HEK293 (cell line): ENCODE measurements around the gene SEPTIN12.

Source experiments
- CTCF ChIA-PET: fragments of 350-600 bp; formaldehyde crosslinking; extraction: SDS; loops from one replicate; lab custom pipeline; 2021; ENCODE audit warnings: antibody characterized with exemption; lab: Yijun Ruan, JAX
- POLR2A ChIA-PET: fragments of 300-600 bp; formaldehyde crosslinking; extraction: SDS; loops from one replicate; lab custom pipeline; 2020; ENCODE audit warnings: antibody characterized with exemption, inconsistent platforms; lab: Yijun Ruan, JAX
- H3K27ac ChIP-seq: fragments of 200-500 bp; sonication (Bioruptor generic); 2 replicates; pipeline ENCODE4 v1.5.1; 2014; ENCODE audit warnings: low read depth, low read length, control low read depth, inconsistent platforms; ENCODE audit errors: extremely low read depth
- H3K36me3 ChIP-seq, 2 experiments: fragments of 200-500 bp in 1 of 2; sonication (Bioruptor generic) in 1 of 2; 1 replicate in 1 of 2; 2 replicates in 1 of 2; pipeline ENCODE4 v1.5.1; 2014 to 2017; ENCODE audit warnings: inconsistent platforms in 2 of 2, low read length in 2 of 2; ENCODE audit not compliant: control insufficient read depth in 2 of 2, insufficient read depth in 1 of 2
- H3K4me1 ChIP-seq: fragments of 200-500 bp; sonication (Bioruptor generic); 2 replicates; pipeline ENCODE4 v1.5.1; 2014; ENCODE audit warnings: mild to moderate bottlenecking, low read length, inconsistent platforms; ENCODE audit not compliant: control insufficient read depth, insufficient read depth
- H3K4me3 ChIP-seq: 2 replicates; pipeline ENCODE4 v1.5.1; 2011; ENCODE audit warnings: low read depth, mild to moderate bottlenecking, control low read depth, low read length, moderate library complexity
- H3K9me3 ChIP-seq: fragments of 200-500 bp; sonication (Bioruptor generic); 2 replicates; pipeline ENCODE4 v1.5.1; 2014; ENCODE audit warnings: low read depth, low read length, inconsistent platforms; ENCODE audit not compliant: control insufficient read depth, insufficient read depth
- GLI4 ChIP-seq: fragments of 450-650 bp; formaldehyde crosslinking; IDR thresholded peaks from 2 replicates; pipeline ENCODE4 v1.5.1; 2016; ENCODE audit warnings: missing biosample characterization, missing genetic modification characterization
- GLIS2 ChIP-seq: fragments of 450-650 bp; formaldehyde crosslinking; IDR thresholded peaks from 2 replicates; pipeline ENCODE4 v1.5.1; 2016; ENCODE audit warnings: missing biosample characterization, missing genetic modification characterization
- MYNN ChIP-seq: fragments of 450-650 bp; formaldehyde crosslinking; IDR thresholded peaks from 2 replicates; pipeline ENCODE4 v1.5.1; 2016; ENCODE audit warnings: missing biosample characterization, missing genetic modification characterization, borderline replicate concordance
- REPIN1 ChIP-seq: fragments of 450-650 bp; formaldehyde crosslinking; IDR thresholded peaks from 2 replicates; pipeline ENCODE4 v1.5.1; 2017; ENCODE audit warnings: missing biosample characterization, missing genetic modification characterization, low read depth
- SCRT1 ChIP-seq: fragments of 450-650 bp; formaldehyde crosslinking; IDR thresholded peaks from 2 replicates; pipeline ENCODE4 v1.5.1; 2016; ENCODE audit warnings: missing biosample characterization, missing genetic modification characterization, borderline replicate concordance
- SCRT2 ChIP-seq: fragments of 450-650 bp; formaldehyde crosslinking; IDR thresholded peaks from 2 replicates; pipeline ENCODE4 v1.5.1; 2016; ENCODE audit warnings: missing biosample characterization, missing genetic modification characterization
- SP2 ChIP-seq: fragments of 450-650 bp; formaldehyde crosslinking; IDR thresholded peaks from 2 replicates; pipeline ENCODE4 v1.5.1; 2016; ENCODE audit warnings: missing biosample characterization, missing genetic modification characterization
- WT1 ChIP-seq: fragments of 450-650 bp; formaldehyde crosslinking; IDR thresholded peaks from 2 replicates; pipeline ENCODE4 v1.5.1; 2016; ENCODE audit warnings: missing biosample characterization, missing genetic modification characterization
- ZBTB21 ChIP-seq: fragments of 450-650 bp; formaldehyde crosslinking; IDR thresholded peaks from 2 replicates; pipeline ENCODE4 v1.5.1; 2017; ENCODE audit warnings: missing biosample characterization, missing genetic modification characterization
- ZBTB48 ChIP-seq: fragments of 450-650 bp; formaldehyde crosslinking; IDR thresholded peaks from 2 replicates; pipeline ENCODE4 v1.5.1; 2016; ENCODE audit warnings: missing biosample characterization, missing genetic modification characterization
- ZNF214 ChIP-seq: fragments of 450-650 bp; formaldehyde crosslinking; IDR thresholded peaks from 2 replicates; pipeline ENCODE4 v1.5.1; 2017; ENCODE audit warnings: missing biosample characterization, mild to moderate bottlenecking, missing genetic modification characterization, borderline replicate concordance
- ZNF223 ChIP-seq: fragments of 450-650 bp; formaldehyde crosslinking; IDR thresholded peaks from 2 replicates; pipeline ENCODE4 v1.5.1; 2016; ENCODE audit warnings: missing biosample characterization, missing genetic modification characterization
- ZNF391 ChIP-seq: fragments of 450-650 bp; formaldehyde crosslinking; IDR thresholded peaks from 2 replicates; pipeline ENCODE4 v1.5.1; 2016; ENCODE audit warnings: low read depth, missing biosample characterization, missing genetic modification characterization, borderline replicate concordance
- ZNF416 ChIP-seq: fragments of 450-650 bp; formaldehyde crosslinking; IDR thresholded peaks from 2 replicates; pipeline ENCODE4 v1.5.1; 2016; ENCODE audit warnings: missing biosample characterization, missing genetic modification characterization
- ZNF518A ChIP-seq: fragments of 450-650 bp; formaldehyde crosslinking; conservative IDR thresholded peaks from 2 replicates; pipeline ENCODE4 v1.5.1; 2016; ENCODE audit warnings: low read depth, missing biosample characterization, missing genetic modification characterization
- ZNF521 ChIP-seq: fragments of 450-650 bp; formaldehyde crosslinking; IDR thresholded peaks from 2 replicates; pipeline ENCODE4 v1.5.1; 2017; ENCODE audit warnings: missing biosample characterization, mild to moderate bottlenecking, missing genetic modification characterization
- ZNF555 ChIP-seq: fragments of 450-650 bp; formaldehyde crosslinking; conservative IDR thresholded peaks from 2 replicates; pipeline ENCODE4 v1.5.1; 2017; ENCODE audit warnings: missing biosample characterization, mild to moderate bottlenecking, missing genetic modification characterization, inconsistent platforms
- ZNF596 ChIP-seq: fragments of 450-650 bp; IDR thresholded peaks from 2 replicates; pipeline ENCODE4 v1.5.0; 2018; ENCODE audit warnings: missing biosample characterization, mild to moderate bottlenecking, missing genetic modification characterization, moderate library complexity
- ZNF624 ChIP-seq: fragments of 450-650 bp; formaldehyde crosslinking; IDR thresholded peaks from 2 replicates; pipeline ENCODE4 v1.5.1; 2017; ENCODE audit warnings: missing biosample characterization, missing genetic modification characterization
- ZNF664 ChIP-seq: fragments of 450-650 bp; formaldehyde crosslinking; IDR thresholded peaks from 2 replicates; pipeline ENCODE4 v1.5.1; 2016; ENCODE audit warnings: missing biosample characterization, missing genetic modification characterization
- ZSCAN4 ChIP-seq: fragments of 450-650 bp; formaldehyde crosslinking; IDR thresholded peaks from 2 replicates; pipeline ENCODE4 v1.5.1; 2017; ENCODE audit warnings: missing biosample characterization, missing genetic modification characterization
- TF ChIP-seq, protein P1 (sequence below): fragments of 450-650 bp; formaldehyde crosslinking; IDR thresholded peaks from 2 replicates; pipeline ENCODE4 v1.5.1; 2016; ENCODE audit warnings: missing biosample characterization, missing genetic modification characterization

Gene SEPTIN12

DNA sequence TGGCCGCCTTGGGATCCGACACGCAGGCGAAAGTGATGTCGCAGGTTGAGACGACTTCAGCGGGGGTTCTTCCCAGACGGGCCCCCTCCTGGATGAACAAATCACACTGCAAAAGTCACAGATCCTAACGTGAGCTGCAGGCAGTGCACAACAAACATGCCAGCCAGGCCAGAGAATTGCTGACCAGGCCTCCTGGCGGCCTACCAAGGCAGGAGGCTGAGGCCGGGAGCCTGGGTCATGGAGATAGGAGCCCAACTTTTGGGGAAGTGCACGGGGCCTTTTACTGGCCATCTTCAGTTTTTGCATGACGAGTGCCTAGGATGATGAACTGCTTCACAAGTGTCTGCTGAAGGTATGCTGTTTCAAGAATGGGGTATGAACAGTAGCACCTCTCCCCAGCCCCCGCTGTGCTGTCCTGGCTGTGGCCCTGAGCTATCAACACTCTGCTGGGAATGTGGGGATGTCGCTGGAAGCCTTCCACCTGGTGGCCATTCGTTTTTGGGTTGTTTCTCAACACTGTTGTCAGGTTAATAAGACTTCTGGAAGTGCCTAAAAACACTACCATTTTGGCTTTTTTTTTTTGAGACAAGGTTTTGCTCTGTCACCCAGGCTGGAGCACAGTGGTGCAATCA is 26.5 kb upstream of the SEPTIN12 start:
- Histone ChIP-seq H3K27ac (no peak overlapping the region), H3K36me3 (peaks cover 26 to 73% of the 10 kb centered on the region in 2 experiments; a peak in 2 of 3 replicates), H3K9me3 (no peaks in the 10 kb centered on the region), H3K4me3 (no peak overlapping the region), H3K4me1 (no peaks in the 10 kb centered on the region)
- TF ChIP-seq ZNF555, result no peak
- TF ChIP-seq ZNF521 (tag by site-specific recombination), result no peak
- TF ChIP-seq GLI4 (tag by site-specific recombination), result no peak
- TF ChIP-seq ZNF596 (tag by site-specific recombination), result no peak
- ChIA-PET POLR2A (interaction anchor here (0.7 kb wide), 1 partner anchor 17 kb away, joined by 3 read pairs; no protein-coding TSS in a partner anchor), CTCF (no interaction called here)

DNA sequence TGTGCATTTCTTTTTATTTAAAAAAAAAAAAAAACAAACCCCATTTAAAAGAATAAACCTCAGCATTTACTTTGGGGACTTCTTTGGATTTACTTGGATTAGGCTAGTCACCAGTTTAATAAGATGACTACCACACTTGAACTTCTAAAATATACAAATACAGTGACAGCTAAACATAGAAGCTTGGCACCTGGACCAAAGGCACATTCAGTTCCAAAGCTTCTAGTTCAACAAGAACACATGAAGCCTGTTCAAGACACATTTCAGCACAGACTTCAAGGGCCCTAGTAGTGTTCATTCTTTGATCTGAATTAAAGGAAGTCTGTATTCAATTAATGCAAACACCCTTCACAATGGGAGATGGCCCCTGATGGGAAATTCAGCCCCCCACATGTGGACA is 25.9 kb upstream of the SEPTIN12 start:
- Histone ChIP-seq H3K36me3 (peaks cover 27 to 71% of the 10 kb centered on the region in 2 experiments; a peak in 2 of 3 replicates), H3K4me3 (no peak overlapping the region), H3K4me1 (no peaks in the 10 kb centered on the region), H3K9me3 (no peaks in the 10 kb centered on the region), H3K27ac (no peak overlapping the region)
- TF ChIP-seq SP2 (tag by site-specific recombination) (no peak), ZSCAN4 (tag by site-specific recombination) (no peak), WT1 (no peak), ZNF416 (no peak)
- ChIA-PET POLR2A (no interaction called here), CTCF (interaction anchor here (0.6 kb wide), 1 partner anchor 954 kb away, joined by 4 read pairs; no protein-coding TSS in a partner anchor)

- TF ChIP-seq ZNF624 (tag by site-specific recombination) (no peak), SCRT1 (tag by site-specific recombination) (no peak), ZNF391 (tag by site-specific recombination) (no peak), GLIS2 (no peak), ZNF518A (no peak), ZBTB21 (no peak), ZNF223 (no peak), ZNF664 (tag by site-specific recombination) (no peak), MYNN (tag by site-specific recombination) (no peak), WT1 (no peak), ZNF214 (tag by site-specific recombination) (no peak), REPIN1 (tag by site-specific recombination) (no peak), ZBTB48 (tag by site-specific recombination) (no peak), SCRT2 (tag by site-specific recombination) (no peak)
- TF ChIP-seq, protein P1, sequence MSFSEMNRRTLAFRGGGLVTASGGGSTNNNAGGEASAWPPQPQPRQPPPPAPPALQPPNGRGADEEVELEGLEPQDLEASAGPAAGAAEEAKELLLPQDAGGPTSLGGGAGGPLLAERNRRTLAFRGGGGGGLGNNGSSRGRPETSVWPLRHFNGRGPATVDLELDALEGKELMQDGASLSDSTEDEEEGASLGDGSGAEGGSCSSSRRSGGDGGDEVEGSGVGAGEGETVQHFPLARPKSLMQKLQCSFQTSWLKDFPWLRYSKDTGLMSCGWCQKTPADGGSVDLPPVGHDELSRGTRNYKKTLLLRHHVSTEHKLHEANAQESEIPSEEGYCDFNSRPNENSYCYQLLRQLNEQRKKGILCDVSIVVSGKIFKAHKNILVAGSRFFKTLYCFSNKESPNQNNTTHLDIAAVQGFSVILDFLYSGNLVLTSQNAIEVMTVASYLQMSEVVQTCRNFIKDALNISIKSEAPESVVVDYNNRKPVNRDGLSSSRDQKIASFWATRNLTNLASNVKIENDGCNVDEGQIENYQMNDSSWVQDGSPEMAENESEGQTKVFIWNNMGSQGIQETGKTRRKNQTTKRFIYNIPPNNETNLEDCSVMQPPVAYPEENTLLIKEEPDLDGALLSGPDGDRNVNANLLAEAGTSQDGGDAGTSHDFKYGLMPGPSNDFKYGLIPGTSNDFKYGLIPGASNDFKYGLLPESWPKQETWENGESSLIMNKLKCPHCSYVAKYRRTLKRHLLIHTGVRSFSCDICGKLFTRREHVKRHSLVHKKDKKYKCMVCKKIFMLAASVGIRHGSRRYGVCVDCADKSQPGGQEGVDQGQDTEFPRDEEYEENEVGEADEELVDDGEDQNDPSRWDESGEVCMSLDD, result no peak
- TF ChIP-seq, all 188 proteins: peak for 0
- H3K27ac ChIP-seq, result no peak overlapping the region
- CTCF ChIA-PET, result interaction anchor here (0.6 kb wide), 1 partner anchor 954 kb away, joined by 4 read pairs; no protein-coding TSS in a partner anchor
Measured at GRCh38 chr16:4813251-4814003, 25.3 kb upstream of the SEPTIN12 start.

More at GRCh38 chr16:4813251-4814003, 25.3 kb upstream of the SEPTIN12 start:
- Histone ChIP-seq H3K36me3 (peaks cover 32 to 71% of the 10 kb centered on the region in 2 experiments; a peak in 2 of 3 replicates), H3K9me3 (no peaks in the 10 kb centered on the region), H3K4me3 (no peak overlapping the region), H3K4me1 (no peaks in the 10 kb centered on the region)
- POLR2A ChIA-PET, result interaction anchor here (0.6 kb wide), 1 partner anchor 99 kb away, joined by 5 read pairs; no protein-coding TSS in a partner anchor
